ENCODE data around the gene SEC14L1. TPM values are rescaled to one million over a fixed set of nuclear protein-coding genes. Genes with fewer than 3 reads are reported as not detected.
"Not testable (repeated sequence)": the region's sequence is repeated elsewhere in the genome, so short reads cannot be mapped to it uniquely, and the experiment has no call there.

Gene SEC14L1
- total RNA-seq, 4 donors from 2014 or later = 51.1 to 113 (median 81.7) TPM

- Histone ChIP-seq H3K9me3 (no peaks in the 10 kb centered on the region), H3K4me3 (peak overlapping the region; percentile 40 to 77 (median 63)), H3K36me3 (no peaks in the 10 kb centered on the region), H3K27me3 (no peaks in the 10 kb centered on the region), H3K27ac (peak overlapping the region; percentile 43 to 87 (median 74)), H3K4me1 (peaks cover 0 to 23% (median 10%) of the 10 kb centered on the region in 4 donors)
- WGBS, 2 donors = 0% methylated on average over 14 to 30 of the region's 51 CpGs
- TF ChIP-seq CTCF (IDR thresholded peaks at IDR 0.05) (peak; percentile 97 to 100 (median 98)), POLR2A (IDR thresholded peaks at IDR 0.05) (no peak), EP300 (IDR thresholded peaks at IDR 0.05) (peak in 1 of 2 donors; percentile 18)
- peak; percentile 76 to 77 for DNase-seq (ENCODE audit: low spot score in 2 of 2)
Measured at GRCh38 chr17:77247048-77247541, 106.3 kb downstream of the SEC14L1 start.

- H3K4me3 ChIP-seq = peak overlapping the region in 2 of 4 donors; percentile 68 to 77
- no peak for TF ChIP-seq EP300 (IDR thresholded peaks at IDR 0.05)
- TF ChIP-seq POLR2A (IDR thresholded peaks at IDR 0.05) = no peak
- no peak for TF ChIP-seq CTCF (IDR thresholded peaks at IDR 0.05)
Measured at GRCh38 chr17:77247609-77248008, 106.8 kb downstream of the SEC14L1 start.

GRCh38 chr17:77248216-77249114 lies 107.7 kb downstream of the SEC14L1 start:
- Histone ChIP-seq H3K9me3 (no peaks in the 10 kb centered on the region), H3K4me1 (peaks cover 0 to 16% (median 11%) of the 10 kb centered on the region in 4 donors), H3K4me3 (no peak overlapping the region), H3K27me3 (no peaks in the 10 kb centered on the region), H3K36me3 (no peaks in the 10 kb centered on the region), H3K27ac (no peak overlapping the region)
- no peak for TF ChIP-seq POLR2A (IDR thresholded peaks at IDR 0.05)
- no peak for TF ChIP-seq EP300 (IDR thresholded peaks at IDR 0.05)
- no peak for TF ChIP-seq CTCF (IDR thresholded peaks at IDR 0.05)
- no peak for DNase-seq (ENCODE audit: low spot score in 2 of 2)
- WGBS, 2 donors = 75 to 77% methylated on average over 17 of the region's 17 CpGs

More at GRCh38 chr17:77247609-77248008, 106.8 kb downstream of the SEC14L1 start:
- Histone ChIP-seq H3K4me1 (peaks cover 0 to 18% (median 12%) of the 10 kb centered on the region in 4 donors), H3K36me3 (no peaks in the 10 kb centered on the region), H3K27ac (peak overlapping the region in 1 of 4 donors; percentile 87), H3K27me3 (no peaks in the 10 kb centered on the region), H3K9me3 (no peaks in the 10 kb centered on the region)
- 37 to 48% methylated on average over 8 of the region's 8 CpGs for WGBS, 2 donors
- no peak for DNase-seq (ENCODE audit: low spot score in 2 of 2)

- no peaks in the 10 kb centered on the region for H3K27me3 ChIP-seq
- TF ChIP-seq CTCF (IDR thresholded peaks at IDR 0.05) (no peak), POLR2A (IDR thresholded peaks at IDR 0.05) (no peak), EP300 (IDR thresholded peaks at IDR 0.05) (no peak)
- peaks cover 0 to 34% (median 19%) of the 10 kb centered on the region in 4 donors for H3K4me1 ChIP-seq
- no peaks in the 10 kb centered on the region for H3K36me3 ChIP-seq
- 45 to 49% methylated on average over 4 of the region's 4 CpGs for WGBS, 2 donors
- no peak for DNase-seq (ENCODE audit: low spot score in 2 of 2)
- H3K9me3 ChIP-seq = no peaks in the 10 kb centered on the region
- H3K27ac ChIP-seq = peak overlapping the region in 1 of 4 donors; percentile 43
- H3K4me3 ChIP-seq = no peak overlapping the region
Measured at GRCh38 chr17:77251622-77252183, 110.9 kb downstream of the SEC14L1 start.

GRCh38 chr17:77252306-77252705 lies 111.5 kb downstream of the SEC14L1 start:
- DNase-seq (ENCODE audit: low spot score in 2 of 2); H3K4me3 ChIP-seq; H3K9me3 ChIP-seq; H3K36me3 ChIP-seq; H3K27me3 ChIP-seq: not testable (repeated sequence)
- H3K4me1 ChIP-seq = peaks cover 0 to 28% (median 13%) of the 10 kb centered on the region in 4 donors
- H3K27ac ChIP-seq = peak overlapping the region in 1 of 4 donors; percentile 51
- WGBS, 2 donors = 39 to 41% methylated on average over 7 of the region's 7 CpGs
